ENCODE measurements around the gene NUP62CL.

NUP62CL gene

DNA sequence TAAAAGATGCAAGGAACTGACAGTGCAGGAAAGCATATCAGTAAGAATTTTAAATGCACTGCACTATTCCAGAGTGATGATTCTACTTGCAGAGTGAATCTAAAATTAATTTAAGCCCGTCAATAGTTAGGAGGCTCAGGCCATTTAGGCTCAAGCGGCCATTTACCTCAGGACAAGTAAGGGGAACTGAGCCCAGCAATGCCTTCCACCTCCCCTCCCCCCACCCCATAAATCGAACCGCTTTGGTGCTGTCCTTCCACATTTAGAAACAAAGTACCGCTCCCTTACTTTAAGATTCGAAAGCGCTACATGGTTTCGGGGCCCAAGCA is 88.3 kb downstream of the NUP62CL start:
- TF ChIP-seq, protein P1, sequence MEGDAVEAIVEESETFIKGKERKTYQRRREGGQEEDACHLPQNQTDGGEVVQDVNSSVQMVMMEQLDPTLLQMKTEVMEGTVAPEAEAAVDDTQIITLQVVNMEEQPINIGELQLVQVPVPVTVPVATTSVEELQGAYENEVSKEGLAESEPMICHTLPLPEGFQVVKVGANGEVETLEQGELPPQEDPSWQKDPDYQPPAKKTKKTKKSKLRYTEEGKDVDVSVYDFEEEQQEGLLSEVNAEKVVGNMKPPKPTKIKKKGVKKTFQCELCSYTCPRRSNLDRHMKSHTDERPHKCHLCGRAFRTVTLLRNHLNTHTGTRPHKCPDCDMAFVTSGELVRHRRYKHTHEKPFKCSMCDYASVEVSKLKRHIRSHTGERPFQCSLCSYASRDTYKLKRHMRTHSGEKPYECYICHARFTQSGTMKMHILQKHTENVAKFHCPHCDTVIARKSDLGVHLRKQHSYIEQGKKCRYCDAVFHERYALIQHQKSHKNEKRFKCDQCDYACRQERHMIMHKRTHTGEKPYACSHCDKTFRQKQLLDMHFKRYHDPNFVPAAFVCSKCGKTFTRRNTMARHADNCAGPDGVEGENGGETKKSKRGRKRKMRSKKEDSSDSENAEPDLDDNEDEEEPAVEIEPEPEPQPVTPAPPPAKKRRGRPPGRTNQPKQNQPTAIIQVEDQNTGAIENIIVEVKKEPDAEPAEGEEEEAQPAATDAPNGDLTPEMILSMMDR (IDR thresholded peaks at IDR 0.05; ENCODE audit: low read depth, low read length), result no peak
- no peak for DNase-seq (ENCODE audit: low read depth, low spot score)
- peak overlapping the region; percentile 61 for H3K4me3 ChIP-seq (ENCODE audit: low read depth, low read length)
- in situ Hi-C loops (cut with HindIII; ENCODE audit: low sequenced_read_pairs), result no loop called here

DNA sequence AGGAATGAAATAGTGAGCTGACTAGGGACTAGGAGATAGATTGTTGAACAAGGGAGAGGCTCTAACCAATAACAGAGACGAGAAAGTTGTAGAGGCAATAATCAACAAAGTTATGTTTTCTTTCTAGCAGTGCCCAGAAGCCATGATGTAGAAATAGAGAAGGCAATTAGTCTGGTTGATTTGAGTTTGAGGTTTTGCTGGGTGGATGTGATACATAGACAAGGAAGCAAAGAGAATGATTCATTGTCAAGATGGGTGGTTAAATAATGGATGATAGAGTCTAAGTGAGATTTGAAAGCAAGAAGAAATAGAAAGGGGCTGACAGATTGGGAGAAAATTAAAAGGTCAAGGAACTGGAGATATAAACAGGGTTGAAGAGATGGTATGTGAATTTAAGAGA is 98.8 kb downstream of the NUP62CL start:
- in situ Hi-C loops (cut with HindIII; ENCODE audit: low sequenced_read_pairs), result no loop called here
- H3K4me3 ChIP-seq (ENCODE audit: low read depth, low read length), result no peak overlapping the region
- TF ChIP-seq, protein P1 (IDR thresholded peaks at IDR 0.05; ENCODE audit: low read depth, low read length), result no peak
- no peak for DNase-seq (ENCODE audit: low read depth, low spot score)

DNA sequence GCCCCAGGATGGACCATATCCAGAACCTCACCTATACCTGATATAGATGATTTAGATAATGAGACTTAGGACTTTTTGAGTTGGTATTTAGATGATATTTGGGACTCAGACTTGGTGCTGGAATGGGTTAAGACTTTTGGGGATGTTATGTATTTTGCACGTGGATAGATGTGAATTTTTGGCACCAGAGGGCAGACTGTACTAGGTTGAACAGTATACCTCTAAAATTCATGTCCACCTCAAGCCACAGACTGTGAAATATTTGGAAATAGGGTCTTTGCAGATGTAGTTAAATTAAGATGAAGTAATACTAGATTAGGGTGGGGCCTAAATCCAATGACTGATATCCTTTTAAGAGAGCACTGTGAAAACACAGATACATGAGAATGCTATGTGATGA is 103.3 kb downstream of the NUP62CL start:
- DNase-seq (ENCODE audit: low read depth, low spot score), result peak; percentile 6
- no peak overlapping the region for H3K4me3 ChIP-seq (ENCODE audit: low read depth, low read length)
- TF ChIP-seq, protein P1 (IDR thresholded peaks at IDR 0.05; ENCODE audit: low read depth, low read length), result peak; percentile 17
- in situ Hi-C loops (cut with HindIII; ENCODE audit: low sequenced_read_pairs), result no loop called here

DNA sequence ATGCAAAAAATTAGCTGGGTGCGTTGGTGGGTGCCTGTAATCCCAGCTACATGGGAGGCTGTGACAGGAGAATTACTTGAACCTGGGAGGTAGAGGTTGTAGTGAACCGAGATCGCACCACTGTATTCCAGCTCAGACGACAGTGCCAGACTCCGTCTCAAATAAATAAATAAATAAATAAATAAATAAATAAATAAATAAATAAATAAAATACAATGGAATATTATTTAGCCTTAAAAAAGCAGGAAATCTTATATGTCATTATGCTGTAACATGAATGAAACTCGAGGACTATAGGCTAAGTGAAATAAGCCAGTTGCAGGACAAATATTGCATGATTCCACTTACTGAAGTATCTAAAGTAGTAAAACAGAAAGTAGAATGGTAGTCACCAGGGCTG is 130.1 kb downstream of the NUP62CL start:
- DNase-seq (ENCODE audit: low read depth, low spot score), result no peak
- in situ Hi-C loops (cut with HindIII; ENCODE audit: low sequenced_read_pairs), result no loop called here
- H3K4me3 ChIP-seq (ENCODE audit: low read depth, low read length), result no peak overlapping the region
- TF ChIP-seq, protein P1 (IDR thresholded peaks at IDR 0.05; ENCODE audit: low read depth, low read length), result no peak
